Body of pancreas (tissue), 4 donors: Measurements from ENCODE around the gene FST. TPM values are rescaled to one million over a fixed set of nuclear protein-coding genes. Genes with fewer than 3 reads are reported as not detected.

Experiments
- ATAC-seq: fragments of 150-250 bp; one replicate; pipeline ENCODE4 v1.9.1; 2016
- DNase-seq, 4 donors: peaks; one replicate each; pipeline ENCODE4 v3.0.0-alpha.2; 2019
- H3K27ac ChIP-seq, 4 donors: fragments of 200-600 bp; sonication (generic); 1 replicate in 3 of 4; 2 replicates in 1 of 4; pipeline versions ENCODE4 v1.5.1 to v1.6.1; 2016 to 2019; ENCODE audit warnings: mild to moderate bottlenecking in 1 of 4, mixed read lengths in 1 of 4, moderate library complexity in 1 of 4
- H3K27me3 ChIP-seq, 2 donors: fragments of 200-600 bp; sonication (generic); one replicate each; pipeline ENCODE4 v1.6.0; 2016; ENCODE audit warnings: mild to moderate bottlenecking in 1 of 2
- H3K36me3 ChIP-seq, 2 donors: fragments of 200-600 bp; sonication (generic); replicated peaks in 1 of 2; 2 replicates each; pipeline ENCODE4 v1.5.1; 2016; ENCODE audit warnings: low read depth in 2 of 2; ENCODE audit not compliant: insufficient read depth in 1 of 2
- H3K4me1 ChIP-seq: fragments of 200-600 bp; sonication (generic); one replicate; pipeline ENCODE4 v1.6.0; 2016
- H3K4me3 ChIP-seq, 2 donors: fragments of 200-600 bp; sonication (generic); 1 replicate in 1 of 2; 2 replicates in 1 of 2; pipeline ENCODE4 v1.5.1; 2016 to 2019
- H3K9me3 ChIP-seq, 3 donors: fragments of 200-600 bp; sonication (generic); 1 replicate in 2 of 3; 2 replicates in 1 of 3; pipeline ENCODE4 v1.5.1; 2016
- CTCF ChIP-seq, 7 experiments: fragments of 450-650 bp in 4 of 7; fragments of 200-600 bp in 3 of 7; sonication (generic) in 3 of 7; IDR thresholded peaks; one replicate each; pipeline ENCODE4 v1.5.1; 2016 to 2019; ENCODE audit warnings: antibody characterized with exemption in 7 of 7
- POLR2A ChIP-seq, 3 donors: fragments of 450-650 bp; IDR thresholded peaks; one replicate each; pipeline ENCODE4 v1.6.1; 2016; ENCODE audit warnings: antibody characterized with exemption in 3 of 3, mild to moderate bottlenecking in 2 of 3
- WGBS, 2 donors: methylation state at CpG; one replicate each; pipeline ENCODE4 v1.1.5; 2017; 5-methylcytosine and 5-hydroxymethylcytosine counted together
- intact Hi-C: fragments of 100-400 bp; cut with DNase I; formaldehyde crosslinking; loops from one replicate; pipeline ENCODE4 v1.15.1; 2023
- total RNA-seq, 2 donors: library from RNA; depleted of rRNA; stranded (reverse); fragments of >200 nt; gene quantifications; one replicate each; pipeline ENCODE4 v1.1.0, GENCODE V29; 2016

Gene FST
- total RNA-seq, 2 donors from 2014 or later, result 0.52 to 0.99 TPM

GRCh38 chr5:53481159-53481886 lies 894 bp downstream of the FST start:
- 8 to 19% methylated on average over 7 of the region's 7 CpGs for WGBS, 2 donors
- no peak overlapping the region for H3K27ac ChIP-seq

GRCh38 chr5:53481887-53482716 lies 1.7 kb downstream of the FST start:
- WGBS, 2 donors, result 1 to 2% methylated on average over 35 to 36 of the region's 36 CpGs
- peak overlapping the region; percentile 16 for H3K4me3 ChIP-seq
- intact Hi-C loops, result loop anchor here (10.0 kb wide), 1 partner anchor 733 kb away; no protein-coding TSS in a partner anchor
- TF ChIP-seq CTCF (IDR thresholded peaks at IDR 0.05) (peak in 6 of 7 experiments; percentile 11 to 66 (median 29)), POLR2A (IDR thresholded peaks at IDR 0.05) (no peak)
- no peaks in the 10 kb centered on the region for H3K36me3 ChIP-seq
- ATAC-seq, result peak; percentile 67
- no peaks in the 10 kb centered on the region for H3K9me3 ChIP-seq
- H3K27me3 ChIP-seq, result no peaks in the 10 kb centered on the region
- peak; percentile 59 to 69 (median 64) for DNase-seq
- H3K4me1 ChIP-seq, result peaks cover 12% of the 10 kb centered on the region
- no peak overlapping the region for H3K27ac ChIP-seq

More at GRCh38 chr5:53481159-53481886, 894 bp downstream of the FST start:
- DNase-seq (no peak), ATAC-seq (no peak)
- H3K4me3 ChIP-seq, result peak overlapping the region in 1 of 2 donors; percentile 16
- TF ChIP-seq POLR2A (IDR thresholded peaks at IDR 0.05) (no peak), CTCF (IDR thresholded peaks at IDR 0.05) (no peak)
- no peaks in the 10 kb centered on the region for H3K27me3 ChIP-seq
- H3K9me3 ChIP-seq, result no peaks in the 10 kb centered on the region
- intact Hi-C loops, result loop anchor here (10.0 kb wide), 1 partner anchor 733 kb away; no protein-coding TSS in a partner anchor
- H3K36me3 ChIP-seq, result no peaks in the 10 kb centered on the region
- peaks cover 12% of the 10 kb centered on the region for H3K4me1 ChIP-seq

- no peaks in the 10 kb centered on the region for H3K36me3 ChIP-seq
- ATAC-seq, result peak; percentile 24
- no peaks in the 10 kb centered on the region for H3K9me3 ChIP-seq
- intact Hi-C loops, result loop anchor here (10.0 kb wide), 1 partner anchor 732 kb away; no protein-coding TSS in a partner anchor
- TF ChIP-seq CTCF (IDR thresholded peaks at IDR 0.05) (peak in 3 of 7 experiments; percentile 1 to 11 (median 9)), POLR2A (IDR thresholded peaks at IDR 0.05) (no peak)
- no peaks in the 10 kb centered on the region for H3K27me3 ChIP-seq
- H3K4me3 ChIP-seq, result peak overlapping the region in 1 of 2 donors; percentile 16
- peak; percentile 10 to 39 (median 30) for DNase-seq
- no peak overlapping the region for H3K27ac ChIP-seq
- H3K4me1 ChIP-seq, result peaks cover 12% of the 10 kb centered on the region
- WGBS, 2 donors, result 33 to 35% methylated on average over 32 to 35 of the region's 35 CpGs
These were observed 2.5 kb downstream of the FST start for GRCh38 chr5:53482717-53483638.

GRCh38 chr5:53487436-53487835 lies 7.0 kb downstream of the FST start:
- no peaks in the 10 kb centered on the region for H3K9me3 ChIP-seq
- TF ChIP-seq POLR2A (IDR thresholded peaks at IDR 0.05) (no peak), CTCF (IDR thresholded peaks at IDR 0.05) (no peak)
- no peaks in the 10 kb centered on the region for H3K4me1 ChIP-seq
- intact Hi-C loops, result loop anchor here (10.0 kb wide), 1 partner anchor 727 kb away; no protein-coding TSS in a partner anchor
- no peak overlapping the region for H3K27ac ChIP-seq
- 74 to 100% methylated on average over 1 of the region's 1 CpG for WGBS, 2 donors
- H3K36me3 ChIP-seq, result no peaks in the 10 kb centered on the region
- no peaks in the 10 kb centered on the region for H3K27me3 ChIP-seq
- ATAC-seq, result no peak
- no peak overlapping the region for H3K4me3 ChIP-seq
- DNase-seq, result no peak
